ENCODE results near the gene GPR156. TPM values are rescaled to one million over a fixed set of nuclear protein-coding genes. Genes with fewer than 3 reads are reported as not detected.

Gene GPR156
- total and polyA plus RNA-seq, 3 donors from 2014 or later, result 5.5 to 12.7 (median 7.3) TPM

- no peak for DNase-seq
- TF ChIP-seq CTCF (IDR thresholded peaks at IDR 0.05) (no peak), POLR2A (IDR thresholded peaks at IDR 0.05) (no peak)
- no peaks in the 10 kb centered on the region for H3K36me3 ChIP-seq (ENCODE audit: low read depth, missing control alignments)
- no peaks in the 10 kb centered on the region for H3K9me3 ChIP-seq
- H3K27ac ChIP-seq, result no peak overlapping the region
- 89 to 96% methylated on average over 7 of the region's 7 CpGs for WGBS, 2 donors
- H3K4me1 ChIP-seq, result no peaks in the 10 kb centered on the region
- intact Hi-C loops (cut with DNase I; ENCODE audit: low total_unique reads), result no loop called here
- no peak overlapping the region for H3K4me3 ChIP-seq
- H3K27me3 ChIP-seq, result no peaks in the 10 kb centered on the region
Observed at GRCh38 chr3:120182613-120183511, 102.2 kb downstream of the GPR156 start.

GRCh38 chr3:120181632-120182031 is 103.4 kb downstream of the GPR156 start:
- H3K27ac ChIP-seq, result no peak overlapping the region
- no peak for DNase-seq
- 100% methylated on average over 1 of the region's 1 CpG for WGBS, 2 donors
- H3K4me1 ChIP-seq, result no peaks in the 10 kb centered on the region
- H3K27me3 ChIP-seq, result no peaks in the 10 kb centered on the region
- H3K4me3 ChIP-seq, result no peak overlapping the region
- no peaks in the 10 kb centered on the region for H3K9me3 ChIP-seq
- TF ChIP-seq CTCF (IDR thresholded peaks at IDR 0.05), result no peak
- no peak for TF ChIP-seq POLR2A (IDR thresholded peaks at IDR 0.05)
- no peaks in the 10 kb centered on the region for H3K36me3 ChIP-seq (ENCODE audit: low read depth, missing control alignments)
- intact Hi-C loops (cut with DNase I; ENCODE audit: low total_unique reads), result no loop called here

GRCh38 chr3:120180731-120181412 is 104.2 kb downstream of the GPR156 start:
- Histone ChIP-seq H3K4me1 (no peaks in the 10 kb centered on the region), H3K27me3 (no peaks in the 10 kb centered on the region), H3K36me3 (ENCODE audit: low read depth, missing control alignments) (no peaks in the 10 kb centered on the region), H3K27ac (no peak overlapping the region), H3K4me3 (no peak overlapping the region), H3K9me3 (no peaks in the 10 kb centered on the region)
- intact Hi-C loops (cut with DNase I; ENCODE audit: low total_unique reads), result no loop called here
- WGBS, 2 donors, result 92 to 93% methylated on average over 3 of the region's 3 CpGs
- TF ChIP-seq CTCF (IDR thresholded peaks at IDR 0.05) (no peak), POLR2A (IDR thresholded peaks at IDR 0.05) (no peak)
- no peak for DNase-seq

- intact Hi-C loops (cut with DNase I; ENCODE audit: low total_unique reads), result no loop called here
- no peak for DNase-seq
- Histone ChIP-seq H3K27ac (no peak overlapping the region), H3K9me3 (no peaks in the 10 kb centered on the region), H3K4me3 (no peak overlapping the region), H3K36me3 (ENCODE audit: low read depth, missing control alignments) (no peaks in the 10 kb centered on the region), H3K27me3 (no peaks in the 10 kb centered on the region), H3K4me1 (no peaks in the 10 kb centered on the region)
- 81 to 89% methylated on average over 2 of the region's 2 CpGs for WGBS, 2 donors
- no peak for TF ChIP-seq CTCF (IDR thresholded peaks at IDR 0.05)
- TF ChIP-seq POLR2A (IDR thresholded peaks at IDR 0.05), result no peak
Observed at GRCh38 chr3:120177707-120178306, 107.2 kb downstream of the GPR156 start.

Measured in testis (tissue), 3 donors.